B cell (primary cell): ENCODE measurements around the gene CLSTN2. TPM values are rescaled to one million over a fixed set of nuclear protein-coding genes. Genes with fewer than 3 reads are reported as not detected.

Experiments used
- ATAC-seq: fragments of 200-7000 bp; cut with Tn5 transposase; one replicate; pipeline ENCODE4 v1.10.0; 2021; ENCODE audit warnings: low read depth, mild to moderate bottlenecking, moderate number of reproducible peaks, moderate library complexity
- CTCF ChIA-PET: fragments of 350-600 bp; sonication (Branson Sonifier 250); formaldehyde crosslinking; loops from one replicate; lab custom pipeline; 2021; ENCODE audit warnings: antibody characterized with exemption, inconsistent platforms; lab: Charles Lee
- POLR2A ChIA-PET: fragments of 350-600 bp; sonication (Branson Sonifier 250); formaldehyde crosslinking; loops from one replicate; lab custom pipeline; 2021; ENCODE audit warnings: antibody characterized with exemption; lab: Charles Lee
- DNase-seq: peaks from one replicate; pipeline ENCODE4 v3.0.0; 2013
- H2AFZ ChIP-seq: 2 replicates; pipeline ENCODE4 v1.6.1; 2012; ENCODE audit warnings: mild to moderate bottlenecking, low read depth, low read length; ENCODE audit not compliant: insufficient read depth, poor library complexity, severe bottlenecking
- H3K27ac ChIP-seq, 2 donors: 1 replicate in 1 of 2; 2 replicates in 1 of 2; pipeline ENCODE4 v1.5.1; 2012 to 2013; ENCODE audit warnings: low read length in 2 of 2, mild to moderate bottlenecking in 2 of 2, moderate library complexity in 1 of 2
- H3K27me3 ChIP-seq, 4 experiments: fragments of 200-600 bp in 1 of 4; sonication (generic) in 1 of 4; replicated peaks in 1 of 4; 1 replicate in 2 of 4; 2 replicates in 2 of 4; pipeline versions ENCODE4 v1.6.1 to v1.7.0; 2013 to 2016; ENCODE audit warnings: low read length in 3 of 4, mild to moderate bottlenecking in 2 of 4, mixed read lengths in 1 of 4, moderate library complexity in 1 of 4; ENCODE audit not compliant: insufficient read depth in 4 of 4, control insufficient read depth in 3 of 4; ENCODE audit errors: control extremely low read depth in 1 of 4
- H3K36me3 ChIP-seq, 2 experiments: replicated peaks in 1 of 2; 1 replicate in 1 of 2; 2 replicates in 1 of 2; pipeline versions ENCODE4 v1.6.1 to v1.7.1; 2013; ENCODE audit warnings: low read length in 1 of 2; ENCODE audit not compliant: insufficient read depth in 2 of 2, control insufficient read depth in 1 of 2; ENCODE audit errors: control extremely low read depth in 1 of 2, extremely low read depth in 1 of 2
- H3K4me1 ChIP-seq, 2 donors: fragments of 200-600 bp in 1 of 2; sonication (generic) in 1 of 2; 1 replicate in 1 of 2; 2 replicates in 1 of 2; pipeline versions ENCODE4 v1.5.1 to v1.6.1; 2013 to 2017; ENCODE audit warnings: low read length in 2 of 2; ENCODE audit not compliant: control insufficient read depth in 2 of 2, insufficient read depth in 2 of 2
- H3K4me2 ChIP-seq: replicated peaks from 2 replicates; pipeline ENCODE3; 2012; ENCODE audit warnings: mild to moderate bottlenecking, low read depth, low read length; ENCODE audit not compliant: poor library complexity, severe bottlenecking
- H3K4me3 ChIP-seq, 5 experiments: fragments of 200-600 bp in 1 of 5; sonication (generic) in 1 of 5; 1 replicate in 3 of 5; 2 replicates in 2 of 5; pipeline versions ENCODE4 v1.5.1 to v1.7.0; 2011 to 2016; ENCODE audit warnings: low read length in 4 of 5, mild to moderate bottlenecking in 4 of 5, low read depth in 2 of 5, control low read depth in 1 of 5, moderate library complexity in 1 of 5; ENCODE audit not compliant: insufficient read depth in 1 of 5; ENCODE audit errors: control extremely low read depth in 1 of 5, extremely low read depth in 1 of 5
- H3K79me2 ChIP-seq: fragments of 200-600 bp; sonication (generic); one replicate; pipeline ENCODE4 v1.6.0; 2016; ENCODE audit warnings: low read length; ENCODE audit not compliant: control insufficient read depth, insufficient read depth
- H3K9ac ChIP-seq: fragments of 200-600 bp; sonication (generic); 2 replicates; pipeline ENCODE4 v1.6.1; 2017; ENCODE audit warnings: mild to moderate bottlenecking, low read length, moderate library complexity
- H3K9me3 ChIP-seq, 3 donors: one replicate each; pipeline versions ENCODE4 v1.6.1 to v1.7.1; 2013; ENCODE audit warnings: low read length in 2 of 3; ENCODE audit not compliant: control insufficient read depth in 2 of 3, insufficient read depth in 1 of 3; ENCODE audit errors: control extremely low read depth in 1 of 3
- H4K20me1 ChIP-seq: 2 replicates; pipeline ENCODE4 v1.6.0; 2012; ENCODE audit warnings: mild to moderate bottlenecking, low read length; ENCODE audit not compliant: insufficient read depth, control insufficient read depth, poor library complexity, severe bottlenecking
- H3K27ac Mint-ChIP-seq: one replicate; pipeline ENCODE4 v1.8.0; 2021; ENCODE audit warnings: mixed read lengths
- H3K27me3 Mint-ChIP-seq: one replicate; pipeline ENCODE4 v1.8.0; 2021; ENCODE audit warnings: mixed read lengths
- H3K4me1 Mint-ChIP-seq: one replicate; pipeline ENCODE4 v1.8.0; 2021; ENCODE audit warnings: mixed read lengths
- H3K4me3 Mint-ChIP-seq: one replicate; pipeline ENCODE4 v1.8.0; 2021; ENCODE audit warnings: mixed read lengths
- H3K9me3 Mint-ChIP-seq: one replicate; pipeline ENCODE4 v1.8.0; 2022; ENCODE audit warnings: mixed read lengths; ENCODE audit not compliant: insufficient read depth
- EZH2 ChIP-seq: IDR thresholded peaks from 2 replicates; pipeline ENCODE4 v1.6.1; 2012; ENCODE audit warnings: borderline replicate concordance, low read depth, mild to moderate bottlenecking, moderate library complexity, low read length; ENCODE audit not compliant: insufficient read depth, poor library complexity, severe bottlenecking
- WGBS: methylation state at CpG from one replicate; pipeline ENCODE4 v1.1.5; 2013; ENCODE audit warnings: missing lambda C conversion rate; ENCODE audit not compliant: insufficient coverage; 5-methylcytosine and 5-hydroxymethylcytosine counted together
- intact Hi-C: fragments of 100-400 bp; cut with micrococcal nuclease; formaldehyde crosslinking; loops from one replicate; pipeline ENCODE4 v1.10.0; 2022
- polyA plus RNA-seq: library from polyadenylated mRNA; depleted of rRNA; stranded (reverse); fragments of >200 nt; gene quantifications from 2 replicates; pipeline ENCODE4 v1.2.3, GENCODE V29; 2012
- total RNA-seq, 2 donors: library from RNA; stranded (reverse); fragments of 120-200 nt in 1 of 2; gene quantifications; 1 replicate in 1 of 2; 2 replicates in 1 of 2; pipeline versions ENCODE4 v1.2.3 to v1.2.4, GENCODE V29; 2013 to 2022
- TF ChIP-seq, protein P1 (sequence below): fragments of 200-600 bp; IDR thresholded peaks from one replicate; pipeline ENCODE4 v1.8.0; 2022; ENCODE audit warnings: antibody characterized with exemption, mild to moderate bottlenecking

CLSTN2 gene
- total and polyA plus RNA-seq, 2 donors (not counting 1 experiment from before 2014, with no cell fraction given) = not detected

DNA sequence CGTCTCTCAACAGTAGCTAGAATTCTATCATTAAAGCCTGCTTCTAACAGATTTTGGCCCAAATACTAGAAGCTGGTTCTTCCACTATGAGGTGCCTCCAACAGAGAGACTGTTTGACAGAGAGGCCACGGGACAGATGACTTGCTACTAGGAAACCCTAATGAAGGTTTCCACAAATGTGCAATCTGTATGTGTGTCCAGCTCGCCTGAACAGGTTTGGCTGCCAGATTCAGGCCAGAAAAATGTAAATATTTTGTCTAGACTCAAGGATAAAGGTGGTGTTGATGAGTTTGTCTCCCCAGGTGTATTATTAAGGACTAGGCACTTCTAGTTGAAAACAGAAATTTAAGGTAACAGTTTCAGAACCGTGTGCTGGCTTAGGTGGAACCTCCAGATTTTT, 651.3 kb downstream of the CLSTN2 start:
- no peaks in the 10 kb centered on the region for H3K36me3 ChIP-seq
- no peak overlapping the region for H3K4me3 ChIP-seq
- CTCF ChIA-PET = no interaction called here
- no peak overlapping the region for H3K27ac Mint-ChIP-seq
- DNase-seq (no peak), ATAC-seq (no peak)
- peaks cover 0 to 3% (median 0%) of the 10 kb centered on the region in 4 experiments for H3K27me3 ChIP-seq
- intact Hi-C loops = no loop called here
- H3K4me1 Mint-ChIP-seq = no peaks in the 10 kb centered on the region
- no peaks in the 10 kb centered on the region for H3K4me1 ChIP-seq
- no peak overlapping the region for H3K9ac ChIP-seq
- H3K4me2 ChIP-seq = no peak overlapping the region
- H3K9me3 Mint-ChIP-seq = no peaks in the 10 kb centered on the region
- no peak overlapping the region for H3K27ac ChIP-seq
- no peaks in the 10 kb centered on the region for H4K20me1 ChIP-seq
- peaks cover 0 to 3% (median 0%) of the 10 kb centered on the region in 3 donors for H3K9me3 ChIP-seq
- no peak overlapping the region for H3K4me3 Mint-ChIP-seq
- no peak overlapping the region for H2AFZ ChIP-seq
- no peaks in the 10 kb centered on the region for H3K79me2 ChIP-seq
- H3K27me3 Mint-ChIP-seq = peaks cover 22% of the 10 kb centered on the region
- POLR2A ChIA-PET = no interaction called here
- WGBS = 82% methylated on average over 4 of the region's 4 CpGs
- TF ChIP-seq, protein P1, sequence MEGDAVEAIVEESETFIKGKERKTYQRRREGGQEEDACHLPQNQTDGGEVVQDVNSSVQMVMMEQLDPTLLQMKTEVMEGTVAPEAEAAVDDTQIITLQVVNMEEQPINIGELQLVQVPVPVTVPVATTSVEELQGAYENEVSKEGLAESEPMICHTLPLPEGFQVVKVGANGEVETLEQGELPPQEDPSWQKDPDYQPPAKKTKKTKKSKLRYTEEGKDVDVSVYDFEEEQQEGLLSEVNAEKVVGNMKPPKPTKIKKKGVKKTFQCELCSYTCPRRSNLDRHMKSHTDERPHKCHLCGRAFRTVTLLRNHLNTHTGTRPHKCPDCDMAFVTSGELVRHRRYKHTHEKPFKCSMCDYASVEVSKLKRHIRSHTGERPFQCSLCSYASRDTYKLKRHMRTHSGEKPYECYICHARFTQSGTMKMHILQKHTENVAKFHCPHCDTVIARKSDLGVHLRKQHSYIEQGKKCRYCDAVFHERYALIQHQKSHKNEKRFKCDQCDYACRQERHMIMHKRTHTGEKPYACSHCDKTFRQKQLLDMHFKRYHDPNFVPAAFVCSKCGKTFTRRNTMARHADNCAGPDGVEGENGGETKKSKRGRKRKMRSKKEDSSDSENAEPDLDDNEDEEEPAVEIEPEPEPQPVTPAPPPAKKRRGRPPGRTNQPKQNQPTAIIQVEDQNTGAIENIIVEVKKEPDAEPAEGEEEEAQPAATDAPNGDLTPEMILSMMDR = no peak
- TF ChIP-seq EZH2 = no peak

DNA sequence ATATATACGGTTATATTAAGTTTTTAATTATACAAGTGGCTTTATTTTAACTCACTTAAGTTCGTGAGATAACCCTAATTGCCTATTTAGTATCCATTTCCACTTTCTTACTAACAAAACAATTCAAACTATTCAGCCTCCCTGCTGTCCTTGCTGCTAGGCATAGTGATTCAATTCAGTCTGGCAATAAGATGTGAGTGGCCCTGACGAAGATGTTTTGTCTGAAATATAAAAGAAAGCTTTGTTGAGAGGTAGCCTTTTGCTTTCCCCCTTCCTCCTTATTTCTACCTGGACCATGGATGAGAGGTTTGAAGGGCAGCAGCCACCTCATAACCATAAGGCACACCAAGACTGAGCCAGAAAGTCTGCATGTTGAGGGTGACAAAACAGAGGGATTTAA, 653.6 kb downstream of the CLSTN2 start:
- Histone ChIP-seq H3K9me3 (peaks cover 0 to 3% (median 0%) of the 10 kb centered on the region in 3 donors), H3K4me1 (no peaks in the 10 kb centered on the region), H3K36me3 (no peaks in the 10 kb centered on the region), H3K4me3 (no peak overlapping the region), H3K4me2 (no peak overlapping the region), H3K9ac (no peak overlapping the region), H4K20me1 (no peaks in the 10 kb centered on the region), H3K79me2 (no peaks in the 10 kb centered on the region), H3K27ac (no peak overlapping the region), H3K27me3 (peaks cover 0 to 3% (median 0%) of the 10 kb centered on the region in 4 experiments), H2AFZ (no peak overlapping the region)
- H3K27ac Mint-ChIP-seq = no peak overlapping the region
- no peak overlapping the region for H3K4me3 Mint-ChIP-seq
- ATAC-seq (no peak), DNase-seq (no peak)
- H3K27me3 Mint-ChIP-seq = peaks cover 28% of the 10 kb centered on the region
- H3K9me3 Mint-ChIP-seq = no peaks in the 10 kb centered on the region
- H3K4me1 Mint-ChIP-seq = no peaks in the 10 kb centered on the region
- TF ChIP-seq, protein P1 = no peak
- no peak for TF ChIP-seq EZH2
- intact Hi-C loops = no loop called here
- POLR2A ChIA-PET = no interaction called here
- WGBS = no CpG with 5 or more reads among the region's 3 CpGs
- CTCF ChIA-PET = no interaction called here
